WI38 (cell line): ENCODE data around the gene STAC.
"Not testable (repeated sequence)": the region's sequence is repeated elsewhere in the genome, so short reads cannot be mapped to it uniquely, and the experiment has no call there.

Experiments
- H3K4me3 ChIP-seq: 2 replicates; pipeline ENCODE4 v1.5.1; 2011; ENCODE audit warnings: low read depth, mild to moderate bottlenecking, control low read depth, low read length
- TF ChIP-seq, protein P1 (sequence below): IDR thresholded peaks from 2 replicates; pipeline ENCODE4 v1.5.1; 2012; ENCODE audit warnings: low read depth, mild to moderate bottlenecking, control low read depth, low read length

STAC gene

GRCh38 chr3:36433511-36433910 lies 53.2 kb downstream of the STAC start:
- H3K4me3 ChIP-seq, result no peak overlapping the region
- TF ChIP-seq, protein P1, sequence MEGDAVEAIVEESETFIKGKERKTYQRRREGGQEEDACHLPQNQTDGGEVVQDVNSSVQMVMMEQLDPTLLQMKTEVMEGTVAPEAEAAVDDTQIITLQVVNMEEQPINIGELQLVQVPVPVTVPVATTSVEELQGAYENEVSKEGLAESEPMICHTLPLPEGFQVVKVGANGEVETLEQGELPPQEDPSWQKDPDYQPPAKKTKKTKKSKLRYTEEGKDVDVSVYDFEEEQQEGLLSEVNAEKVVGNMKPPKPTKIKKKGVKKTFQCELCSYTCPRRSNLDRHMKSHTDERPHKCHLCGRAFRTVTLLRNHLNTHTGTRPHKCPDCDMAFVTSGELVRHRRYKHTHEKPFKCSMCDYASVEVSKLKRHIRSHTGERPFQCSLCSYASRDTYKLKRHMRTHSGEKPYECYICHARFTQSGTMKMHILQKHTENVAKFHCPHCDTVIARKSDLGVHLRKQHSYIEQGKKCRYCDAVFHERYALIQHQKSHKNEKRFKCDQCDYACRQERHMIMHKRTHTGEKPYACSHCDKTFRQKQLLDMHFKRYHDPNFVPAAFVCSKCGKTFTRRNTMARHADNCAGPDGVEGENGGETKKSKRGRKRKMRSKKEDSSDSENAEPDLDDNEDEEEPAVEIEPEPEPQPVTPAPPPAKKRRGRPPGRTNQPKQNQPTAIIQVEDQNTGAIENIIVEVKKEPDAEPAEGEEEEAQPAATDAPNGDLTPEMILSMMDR, result no peak

- H3K4me3 ChIP-seq, result no peak overlapping the region
- TF ChIP-seq, protein P1, result no peak
Measured at GRCh38 chr3:36434687-36435426, 54.6 kb downstream of the STAC start.

- no peak overlapping the region for H3K4me3 ChIP-seq
- TF ChIP-seq, protein P1, result no peak
Measured at GRCh38 chr3:36443028-36443686, 62.9 kb downstream of the STAC start.

GRCh38 chr3:36444909-36445308 lies 64.6 kb downstream of the STAC start:
- TF ChIP-seq, protein P1, result no peak
- H3K4me3 ChIP-seq, result no peak overlapping the region

DNA sequence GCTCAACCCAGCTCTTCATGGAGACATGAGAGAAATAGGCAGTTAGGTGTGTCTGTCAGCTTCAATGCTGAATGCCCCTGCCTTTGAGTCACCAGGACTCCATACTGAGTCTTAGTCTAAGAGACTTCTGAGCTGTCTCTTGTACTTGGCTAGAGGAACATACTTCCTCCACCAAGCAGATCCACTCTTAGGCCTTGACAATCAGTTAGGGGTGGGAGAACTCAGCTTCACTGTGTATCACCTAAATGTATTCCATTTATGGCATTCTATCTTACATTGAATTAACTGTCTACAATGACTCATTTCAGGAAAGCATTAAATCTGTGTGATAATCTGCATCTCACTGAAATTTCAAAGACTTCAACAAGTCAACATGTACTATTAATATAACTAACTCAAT lies 66.0 kb downstream of the STAC start:
- no peak overlapping the region for H3K4me3 ChIP-seq

DNA sequence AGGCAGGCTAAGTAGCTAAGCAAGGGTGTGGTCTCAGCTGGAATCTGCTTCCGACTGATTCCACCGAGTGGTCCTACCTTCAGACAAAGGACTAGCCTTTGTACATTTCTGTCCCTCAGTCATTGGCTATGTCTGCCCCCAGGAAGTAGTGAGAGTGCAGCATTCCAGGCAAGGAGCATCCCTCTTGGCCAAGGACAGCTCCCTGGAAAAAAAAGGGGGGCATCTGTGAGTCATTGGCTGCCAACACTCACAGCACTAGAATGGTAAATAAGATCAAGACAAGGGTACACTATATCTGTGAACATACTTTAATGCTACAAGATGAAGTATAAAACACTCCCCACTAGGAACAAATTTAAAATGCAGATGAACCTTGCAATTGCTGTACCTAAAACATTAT lies 66.8 kb downstream of the STAC start:
- no peak overlapping the region for H3K4me3 ChIP-seq
- TF ChIP-seq, protein P1, result no peak

More for the DNA sequence above, 66.0 kb downstream of the STAC start:
- TF ChIP-seq, protein P1, result no peak

GRCh38 chr3:36451816-36452215 lies 71.5 kb downstream of the STAC start:
- TF ChIP-seq, protein P1, result no peak
- H3K4me3 ChIP-seq, result no peak overlapping the region

GRCh38 chr3:36453213-36453612 lies 72.9 kb downstream of the STAC start:
- not testable (repeated sequence) for H3K4me3 ChIP-seq

DNA sequence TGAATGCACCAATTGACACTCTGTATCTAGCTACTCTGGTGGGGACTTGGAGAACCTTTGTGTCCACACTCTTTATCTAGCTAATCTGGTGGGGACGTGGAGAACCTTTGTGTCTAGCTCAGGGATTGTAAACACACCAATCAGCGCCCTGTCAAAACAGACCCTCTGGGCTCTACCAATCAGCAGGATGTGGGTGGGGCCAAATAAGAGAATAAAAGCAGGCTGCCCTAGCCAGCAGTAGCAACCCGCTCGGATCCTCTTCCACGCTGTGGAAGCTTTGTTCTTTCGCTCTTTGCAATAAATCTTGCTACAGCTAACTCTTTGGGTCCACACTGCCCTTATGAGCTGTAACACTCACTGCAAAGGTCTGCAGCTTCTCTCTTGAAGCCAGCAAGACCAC lies 73.6 kb downstream of the STAC start:
- H3K4me3 ChIP-seq, result not testable (repeated sequence)
